Upper lobe of right lung (tissue), 1 donor: ENCODE data around the gene NDUFS4. TPM values are rescaled to one million over a fixed set of nuclear protein-coding genes. Genes with fewer than 3 reads are reported as not detected.
"Not testable (repeated sequence)": the region's sequence is repeated elsewhere in the genome, so short reads cannot be mapped to it uniquely, and the experiment has no call there.

Experiments
- ATAC-seq: fragments of 200-7000 bp; cut with Tn5 transposase; one replicate; pipeline ENCODE4 v1.9.1; 2020; ENCODE audit warnings: mild to moderate bottlenecking, moderate library complexity
- DNase-seq: peaks from one replicate; pipeline ENCODE4 v3.0.0-alpha.2; 2020
- H3K27ac ChIP-seq: fragments of 200-600 bp; one replicate; pipeline ENCODE4 v1.8.0; 2022
- H3K27me3 ChIP-seq: fragments of 200-600 bp; one replicate; pipeline ENCODE4 v1.8.0; 2022; ENCODE audit warnings: mild to moderate bottlenecking
- H3K36me3 ChIP-seq: fragments of 200-600 bp; one replicate; pipeline ENCODE4 v1.8.0; 2022
- H3K4me1 ChIP-seq: fragments of 200-600 bp; one replicate; pipeline ENCODE4 v1.8.0; 2022
- H3K4me3 ChIP-seq: fragments of 200-600 bp; one replicate; pipeline ENCODE4 v1.8.0; 2022; ENCODE audit warnings: mild to moderate bottlenecking
- H3K9me3 ChIP-seq: fragments of 200-600 bp; one replicate; pipeline ENCODE4 v1.8.0; 2022
- CTCF ChIP-seq: fragments of 200-600 bp; IDR thresholded peaks from one replicate; pipeline ENCODE4 v1.8.0; 2022; ENCODE audit warnings: antibody characterized with exemption
- intact Hi-C: fragments of 100-400 bp; cut with DNase I; formaldehyde crosslinking; loops from one replicate; pipeline ENCODE4 v1.11.0; 2022
- total RNA-seq: library from RNA; stranded (reverse); fragmentation: NEBNext Ultra II Directional; extraction: Animal tissue kit (Norgen Biotek cat#: 25700); gene quantifications from one replicate; pipeline ENCODE4 v1.2.1, GENCODE V29; 2021
- donor health status: DM: no; HTN: yes; CAD: no; lungs with severe emphysema.

The NDUFS4 gene
- total RNA-seq, 1 donor from 2014 or later, result 54.1 TPM

GRCh38 chr5:53541859-53542258 is 18.6 kb upstream of the NDUFS4 start:
- H3K36me3 ChIP-seq, result no peaks in the 10 kb centered on the region
- TF ChIP-seq CTCF, result no peak

GRCh38 chr5:53542926-53543325 is 17.5 kb upstream of the NDUFS4 start:
- intact Hi-C loops, result no loop called here

More at GRCh38 chr5:53541859-53542258, 18.6 kb upstream of the NDUFS4 start:
- no peaks in the 10 kb centered on the region for H3K4me1 ChIP-seq
- H3K27ac ChIP-seq, result no peak overlapping the region
- H3K4me3 ChIP-seq, result no peak overlapping the region
- H3K27me3 ChIP-seq, result no peaks in the 10 kb centered on the region
- DNase-seq (no peak), ATAC-seq (no peak)
- intact Hi-C loops, result no loop called here
- H3K9me3 ChIP-seq, result no peaks in the 10 kb centered on the region

DNA sequence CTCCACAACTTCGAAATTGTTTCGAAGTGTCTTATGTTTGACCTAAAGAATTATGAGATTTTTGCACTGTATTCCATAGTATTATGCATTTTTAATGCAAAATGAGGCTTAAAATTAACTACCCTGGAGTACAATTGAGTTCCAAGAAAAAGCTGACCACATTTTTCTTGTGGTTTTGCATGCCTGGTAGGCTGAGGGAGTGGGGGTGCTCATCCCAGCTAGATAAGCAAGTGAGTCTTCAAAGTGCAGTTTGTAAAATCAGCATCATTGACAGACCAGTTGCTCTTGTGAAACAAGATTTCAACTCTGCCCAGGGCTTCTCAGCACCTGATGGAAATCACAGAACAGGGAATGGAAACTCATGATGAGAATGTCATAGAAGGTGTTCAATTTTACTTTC is 17.0 kb upstream of the NDUFS4 start:
- no peak for DNase-seq
- Histone ChIP-seq H3K36me3 (no peaks in the 10 kb centered on the region), H3K27ac (no peak overlapping the region), H3K9me3 (no peaks in the 10 kb centered on the region), H3K4me1 (no peaks in the 10 kb centered on the region), H3K4me3 (no peak overlapping the region), H3K27me3 (no peaks in the 10 kb centered on the region)
- ATAC-seq, result no peak
- TF ChIP-seq CTCF, result no peak
- intact Hi-C loops, result no loop called here

More at GRCh38 chr5:53542926-53543325, 17.5 kb upstream of the NDUFS4 start:
- no peak for ATAC-seq
- no peaks in the 10 kb centered on the region for H3K27me3 ChIP-seq
- no peaks in the 10 kb centered on the region for H3K4me1 ChIP-seq
- no peak for DNase-seq
- H3K4me3 ChIP-seq, result no peak overlapping the region
- H3K9me3 ChIP-seq, result no peaks in the 10 kb centered on the region
- no peaks in the 10 kb centered on the region for H3K36me3 ChIP-seq
- no peak overlapping the region for H3K27ac ChIP-seq
- TF ChIP-seq CTCF, result no peak

GRCh38 chr5:53545744-53546143 is 14.7 kb upstream of the NDUFS4 start:
- H3K9me3 ChIP-seq, result no peaks in the 10 kb centered on the region
- no peak overlapping the region for H3K27ac ChIP-seq
- H3K4me3 ChIP-seq, result no peak overlapping the region
- DNase-seq (no peak), ATAC-seq (no peak)
- H3K4me1 ChIP-seq, result no peaks in the 10 kb centered on the region
- no peak for TF ChIP-seq CTCF
- intact Hi-C loops, result no loop called here
- H3K36me3 ChIP-seq, result no peaks in the 10 kb centered on the region
- no peaks in the 10 kb centered on the region for H3K27me3 ChIP-seq

GRCh38 chr5:53547226-53547625 is 13.2 kb upstream of the NDUFS4 start:
- no peak for ATAC-seq
- intact Hi-C loops, result no loop called here
- no peaks in the 10 kb centered on the region for H3K4me1 ChIP-seq
- no peaks in the 10 kb centered on the region for H3K36me3 ChIP-seq
- no peaks in the 10 kb centered on the region for H3K27me3 ChIP-seq
- no peak for DNase-seq
- TF ChIP-seq CTCF, result no peak
- no peak overlapping the region for H3K27ac ChIP-seq
- no peaks in the 10 kb centered on the region for H3K9me3 ChIP-seq
- no peak overlapping the region for H3K4me3 ChIP-seq

DNA sequence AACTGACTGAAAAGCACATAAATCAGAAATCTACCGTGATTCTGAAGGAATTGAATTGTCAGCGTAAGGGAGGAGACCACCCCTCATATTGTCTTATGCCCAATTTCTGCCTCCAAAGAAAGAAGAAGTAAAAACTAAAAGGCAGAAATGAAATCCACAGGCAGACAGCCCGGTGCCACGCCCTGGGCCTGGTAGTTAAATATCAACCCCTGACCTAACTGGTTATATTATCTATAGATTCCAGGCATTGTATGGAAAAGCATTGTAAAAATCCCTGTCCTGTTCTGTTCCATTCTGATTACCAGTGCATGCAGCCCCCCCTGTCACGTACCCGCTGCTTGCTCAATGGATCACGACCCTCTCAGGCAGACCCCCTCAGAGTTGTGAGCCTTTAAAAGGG is 11.9 kb upstream of the NDUFS4 start:
- ATAC-seq, H3K4me3 ChIP-seq, DNase-seq, H3K27me3 ChIP-seq, H3K4me1 ChIP-seq, H3K36me3 ChIP-seq, H3K9me3 ChIP-seq, intact Hi-C loops, H3K27ac ChIP-seq: not testable (repeated sequence)
